Common myeloid progenitor, CD34-positive (primary cell): ENCODE results near the gene CFAP97D2.

Experiments used
- CTCF ChIA-PET: fragments of 350-600 bp; sonication (Branson Sonifier 250); formaldehyde crosslinking; loops from one replicate; lab custom pipeline; 2021; ENCODE audit warnings: antibody characterized with exemption; lab: Charles Lee
- POLR2A ChIA-PET: fragments of 350-600 bp; sonication (Branson Sonifier 250); formaldehyde crosslinking; loops from one replicate; lab custom pipeline; 2021; ENCODE audit warnings: antibody characterized with exemption; lab: Charles Lee
- DNase-seq, 3 donors: peaks; one replicate each; pipeline versions ENCODE4 v3.0.0 to v3.0.0-alpha.2; 2013
- H3K27ac ChIP-seq, 2 experiments: 1 replicate in 1 of 2; 2 replicates in 1 of 2; pipeline ENCODE4 v1.7.0; 2013; ENCODE audit warnings: inconsistent platforms in 2 of 2, low read length in 2 of 2, mild to moderate bottlenecking in 2 of 2, low read depth in 1 of 2, moderate library complexity in 1 of 2; ENCODE audit not compliant: severe bottlenecking in 2 of 2, insufficient read depth in 1 of 2, poor library complexity in 1 of 2
- H3K27me3 ChIP-seq, 5 experiments: replicated peaks in 2 of 5; 1 replicate in 3 of 5; 2 replicates in 2 of 5; pipeline versions ENCODE4 v1.6.1 to v1.7.0; 2013; ENCODE audit warnings: low read length in 4 of 5, mild to moderate bottlenecking in 2 of 5, moderate library complexity in 2 of 5, inconsistent platforms in 1 of 5; ENCODE audit not compliant: insufficient read depth in 5 of 5, control insufficient read depth in 4 of 5
- H3K36me3 ChIP-seq, 4 experiments: 1 replicate in 2 of 4; 2 replicates in 2 of 4; pipeline versions ENCODE4 v1.6.1 to v1.7.0; 2013; ENCODE audit warnings: low read length in 3 of 4, control low read depth in 1 of 4, mild to moderate bottlenecking in 1 of 4; ENCODE audit not compliant: control insufficient read depth in 4 of 4, insufficient read depth in 4 of 4
- H3K4me1 ChIP-seq, 4 experiments: 1 replicate in 3 of 4; 2 replicates in 1 of 4; pipeline versions ENCODE4 v1.6.1 to v1.7.1; 2013; ENCODE audit warnings: low read length in 3 of 4, mild to moderate bottlenecking in 3 of 4, control low read depth in 1 of 4, inconsistent platforms in 1 of 4, moderate library complexity in 1 of 4; ENCODE audit not compliant: control insufficient read depth in 4 of 4, insufficient read depth in 4 of 4; ENCODE audit errors: control extremely low read depth in 1 of 4
- H3K4me3 ChIP-seq, 7 experiments: 1 replicate in 4 of 7; 2 replicates in 3 of 7; pipeline versions ENCODE4 v1.5.1 to v1.7.0; 2013; ENCODE audit warnings: mild to moderate bottlenecking in 7 of 7, low read length in 6 of 7, moderate library complexity in 6 of 7, inconsistent platforms in 2 of 7, low read depth in 2 of 7, control low read depth in 1 of 7; ENCODE audit not compliant: insufficient read depth in 4 of 7, control insufficient read depth in 1 of 7; ENCODE audit errors: extremely low read depth in 1 of 7
- H3K9me3 ChIP-seq, 5 experiments: 1 replicate in 4 of 5; 2 replicates in 1 of 5; pipeline versions ENCODE4 v1.6.1 to v1.7.1; 2013; ENCODE audit warnings: low read length in 4 of 5, mild to moderate bottlenecking in 2 of 5, inconsistent platforms in 1 of 5, low read depth in 1 of 5, moderate library complexity in 1 of 5; ENCODE audit not compliant: control insufficient read depth in 4 of 5, insufficient read depth in 2 of 5; ENCODE audit errors: control extremely low read depth in 1 of 5
- WGBS: methylation state at CpG from one replicate; pipeline ENCODE4 v1.1.5; 2013; ENCODE audit not compliant: insufficient coverage; 5-methylcytosine and 5-hydroxymethylcytosine counted together

Gene CFAP97D2

GRCh38 chr13:114208134-114208533 is 29.1 kb downstream of the CFAP97D2 start:
- Histone ChIP-seq H3K9me3 (peaks cover 0 to 20% (median 6%) of the 10 kb centered on the region in 5 experiments), H3K27ac (no peak overlapping the region), H3K27me3 (no peaks in the 10 kb centered on the region), H3K36me3 (no peaks in the 10 kb centered on the region), H3K4me3 (no peak overlapping the region), H3K4me1 (peaks cover 0 to 5% (median 4%) of the 10 kb centered on the region in 4 experiments)
- ChIA-PET CTCF (interaction anchor here (1.4 to 2.0 kb wide), 2 partner anchors 18 to 47 kb away, joined by 4 read pairs; no protein-coding TSS in a partner anchor), POLR2A (no interaction called here)
- no peak for DNase-seq
- WGBS, result 93% methylated on average over 3 of the region's 6 CpGs

GRCh38 chr13:114211446-114212157 is 32.5 kb downstream of the CFAP97D2 start:
- no peak overlapping the region for H3K4me3 ChIP-seq
- POLR2A ChIA-PET, result no interaction called here
- CTCF ChIA-PET, result no interaction called here

GRCh38 chr13:114212158-114212495 is 33.1 kb downstream of the CFAP97D2 start:
- POLR2A ChIA-PET, result no interaction called here
- CTCF ChIA-PET, result no interaction called here
- H3K27ac ChIP-seq, result no peak overlapping the region

More at GRCh38 chr13:114211446-114212157, 32.5 kb downstream of the CFAP97D2 start:
- Histone ChIP-seq H3K4me1 (peaks cover 0 to 4% (median 2%) of the 10 kb centered on the region in 4 experiments), H3K27ac (no peak overlapping the region), H3K27me3 (no peaks in the 10 kb centered on the region), H3K9me3 (peaks cover 0 to 13% (median 6%) of the 10 kb centered on the region in 5 experiments), H3K36me3 (no peaks in the 10 kb centered on the region)
- DNase-seq, result no peak
- WGBS, result 73% methylated on average over 25 of the region's 26 CpGs

DNA sequence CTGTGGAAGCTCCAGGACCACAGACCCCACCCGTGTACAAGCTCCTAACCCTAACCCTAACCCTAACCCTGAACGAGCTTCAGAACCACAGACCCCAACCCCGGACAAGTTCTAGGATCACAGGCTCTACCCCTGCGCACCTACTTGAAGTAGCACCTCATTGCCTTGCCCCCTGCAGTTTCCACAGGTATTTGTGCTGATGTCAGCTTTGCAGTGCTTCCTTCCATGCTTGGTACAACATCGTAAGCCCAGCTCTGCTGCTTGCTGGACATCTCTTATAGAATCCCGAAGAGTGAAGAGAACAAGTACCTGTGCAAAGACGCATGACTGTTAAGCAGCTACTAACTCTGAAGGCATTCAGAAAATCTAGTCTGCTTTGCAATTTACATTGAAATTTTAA is 34.9 kb downstream of the CFAP97D2 start:
- Histone ChIP-seq H3K36me3 (no peaks in the 10 kb centered on the region), H3K27me3 (no peaks in the 10 kb centered on the region), H3K4me3 (no peak overlapping the region), H3K4me1 (peaks cover 1 to 5% (median 3%) of the 10 kb centered on the region in 4 experiments), H3K9me3 (no peaks in the 10 kb centered on the region), H3K27ac (no peak overlapping the region)
- ChIA-PET POLR2A (no interaction called here), CTCF (interaction anchor here (1.3 to 1.7 kb wide), 2 partner anchors 10 to 93 kb away, joined by 3 to 6 read pairs; no protein-coding TSS in a partner anchor)
- WGBS, result 98% methylated on average over 7 of the region's 7 CpGs
- no peak for DNase-seq

More at GRCh38 chr13:114212158-114212495, 33.1 kb downstream of the CFAP97D2 start:
- Histone ChIP-seq H3K4me1 (peaks cover 0 to 4% (median 2%) of the 10 kb centered on the region in 4 experiments), H3K9me3 (peaks cover 0 to 8% (median 4%) of the 10 kb centered on the region in 5 experiments), H3K27me3 (no peaks in the 10 kb centered on the region), H3K4me3 (no peak overlapping the region), H3K36me3 (no peaks in the 10 kb centered on the region)
- WGBS, result 93% methylated on average over 5 of the region's 6 CpGs
- no peak for DNase-seq

- Histone ChIP-seq H3K4me1 (peaks cover 16 to 53% (median 40%) of the 10 kb centered on the region in 4 experiments), H3K27me3 (no peaks in the 10 kb centered on the region), H3K4me3 (peak overlapping the region in 3 of 7 experiments; percentile 25 to 35 (median 27)), H3K9me3 (no peaks in the 10 kb centered on the region), H3K27ac (no peak overlapping the region), H3K36me3 (no peaks in the 10 kb centered on the region)
- ChIA-PET POLR2A (no interaction called here), CTCF (interaction anchor here (1.0 to 2.0 kb wide), 4 partner anchors 10 to 75 kb away, joined by 3 to 6 read pairs (median 4); no protein-coding TSS in a partner anchor)
- DNase-seq, result peak; percentile 50 to 76 (median 58)
- no CpG with 5 or more reads among the region's 3 CpGs for WGBS
These were observed 40.3 kb downstream of the CFAP97D2 start for GRCh38 chr13:114219392-114219791.

- Histone ChIP-seq H3K4me3 (peak overlapping the region in 3 of 7 experiments; percentile 14 to 52 (median 45)), H3K4me1 (peaks cover 16 to 68% (median 47%) of the 10 kb centered on the region in 4 experiments), H3K27ac (peak overlapping the region in 1 of 2 experiments; percentile 74), H3K36me3 (no peaks in the 10 kb centered on the region), H3K9me3 (no peaks in the 10 kb centered on the region), H3K27me3 (peaks cover 0 to 4% (median 0%) of the 10 kb centered on the region in 5 experiments)
- 0% methylated on average over 8 of the region's 9 CpGs for WGBS
- ChIA-PET CTCF (interaction anchor here (0.7 to 2.5 kb wide), 14 partner anchors 12 to 269 kb away, joined by 3 to 7 read pairs (median 4); no protein-coding TSS in a partner anchor), POLR2A (interaction anchor here (0.7 to 0.8 kb wide), 2 partner anchors 74 to 91 kb away, joined by 3 to 4 read pairs; no protein-coding TSS in a partner anchor)
- peak; percentile 92 to 99 (median 98) for DNase-seq
These were observed 43.5 kb downstream of the CFAP97D2 start for GRCh38 chr13:114222461-114222968.
